ENCODE results near the gene GCAT. TPM values are rescaled to one million over a fixed set of nuclear protein-coding genes. Genes with fewer than 3 reads are reported as not detected.

The GCAT gene
- total RNA-seq, 4 donors from 2014 or later, result 11.6 to 15.2 (median 12.3) TPM

DNA sequence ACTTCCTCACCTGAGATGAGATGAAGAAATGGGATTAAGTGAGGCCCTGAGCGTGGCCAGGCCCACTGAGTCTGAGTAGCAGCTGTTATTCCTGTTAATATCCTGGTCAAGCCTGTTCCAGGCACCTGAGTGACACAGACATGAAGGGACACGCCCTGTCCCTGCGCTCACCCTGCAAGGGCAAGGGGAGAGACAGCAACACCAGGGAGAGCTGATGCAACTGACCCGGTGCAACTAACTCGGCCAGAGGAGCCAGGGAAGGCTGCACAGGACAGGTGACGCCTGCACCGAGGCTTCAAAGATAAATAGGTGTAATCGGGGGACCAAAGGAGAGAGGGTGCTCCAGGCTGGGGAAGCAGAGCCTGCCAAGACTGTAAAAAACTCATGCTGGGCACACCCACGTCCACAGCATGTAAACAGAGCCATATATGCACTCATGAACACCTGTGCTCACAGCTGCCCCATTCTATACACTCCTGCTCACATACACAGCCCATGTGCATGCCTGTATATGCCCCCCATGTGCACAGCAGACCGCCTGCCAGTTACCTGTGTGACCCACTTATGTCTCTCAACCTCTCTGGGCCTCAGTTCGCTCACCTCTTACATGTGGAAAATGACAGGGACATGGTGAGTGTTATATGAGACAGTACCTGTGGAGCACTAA lies 22.8 kb upstream of the GCAT start:
- Histone ChIP-seq H3K27me3 (peaks cover 0 to 8% (median 0%) of the 10 kb centered on the region in 4 donors), H3K9me3 (no peaks in the 10 kb centered on the region), H3K4me1 (peaks cover 0 to 11% (median 0%) of the 10 kb centered on the region in 4 donors), H3K27ac (replicated peaks in 1 of 4) (no peak overlapping the region), H3K4me3 (no peak overlapping the region), H3K36me3 (no peaks in the 10 kb centered on the region)
- no peak for TF ChIP-seq POLR2A (IDR thresholded peaks at IDR 0.05; ENCODE audit: low read depth)
- no peak for TF ChIP-seq CTCF (IDR thresholded peaks at IDR 0.05)
- no peak for TF ChIP-seq POLR2AphosphoS5 (IDR thresholded peaks at IDR 0.05)
- TF ChIP-seq EP300 (IDR thresholded peaks at IDR 0.05), result no peak
- intact Hi-C loops (cut with DNase I), result no loop called here
- 67% methylated on average over 10 of the region's 11 CpGs for WGBS
- DNase-seq (ENCODE audit: extremely low spot score), result no peak

DNA sequence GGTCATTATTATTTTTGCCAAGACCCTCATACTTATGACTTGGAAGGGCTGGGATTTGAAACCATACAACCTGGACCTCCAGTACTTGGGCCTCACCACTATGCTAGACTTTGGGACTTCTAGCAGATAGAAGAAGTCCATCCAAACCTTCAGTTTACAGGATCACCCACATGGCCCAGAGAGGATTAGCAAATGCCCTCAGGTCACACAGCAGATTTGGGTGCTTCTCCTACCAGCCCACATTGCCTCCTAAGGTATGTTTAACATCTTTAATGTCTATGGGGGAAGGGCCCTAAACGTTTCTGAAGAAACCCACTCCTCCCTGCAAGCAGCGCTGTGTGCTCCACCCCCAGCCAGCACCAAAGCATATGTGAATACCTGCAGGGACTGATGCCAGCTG lies 17.5 kb upstream of the GCAT start:
- Histone ChIP-seq H3K36me3 (no peaks in the 10 kb centered on the region), H3K27ac (replicated peaks in 1 of 4) (no peak overlapping the region), H3K4me3 (no peak overlapping the region), H3K27me3 (peaks cover 0 to 8% (median 0%) of the 10 kb centered on the region in 4 donors), H3K4me1 (peaks cover 0 to 9% (median 3%) of the 10 kb centered on the region in 4 donors), H3K9me3 (no peaks in the 10 kb centered on the region)
- WGBS, result 100% methylated on average over 1 of the region's 2 CpGs
- DNase-seq (ENCODE audit: extremely low spot score), result no peak
- intact Hi-C loops (cut with DNase I), result loop anchor here (10.0 kb wide), 1 partner anchor 105 kb away; the partner anchor contains the start of gene NOL12
- no peak for TF ChIP-seq POLR2AphosphoS5 (IDR thresholded peaks at IDR 0.05)
- no peak for TF ChIP-seq EP300 (IDR thresholded peaks at IDR 0.05)
- TF ChIP-seq CTCF (IDR thresholded peaks at IDR 0.05), result no peak
- no peak for TF ChIP-seq POLR2A (IDR thresholded peaks at IDR 0.05; ENCODE audit: low read depth)

GRCh38 chr22:37792494-37792893 lies 15.2 kb upstream of the GCAT start:
- Histone ChIP-seq H3K27me3 (peaks cover 0 to 8% (median 0%) of the 10 kb centered on the region in 4 donors), H3K36me3 (no peaks in the 10 kb centered on the region), H3K9me3 (no peaks in the 10 kb centered on the region), H3K4me3 (no peak overlapping the region), H3K4me1 (peaks cover 0 to 9% (median 3%) of the 10 kb centered on the region in 4 donors), H3K27ac (replicated peaks in 1 of 4) (no peak overlapping the region)
- DNase-seq (ENCODE audit: extremely low spot score), result no peak
- TF ChIP-seq CTCF (IDR thresholded peaks at IDR 0.05) (no peak), EP300 (IDR thresholded peaks at IDR 0.05) (no peak), POLR2AphosphoS5 (IDR thresholded peaks at IDR 0.05) (no peak), POLR2A (IDR thresholded peaks at IDR 0.05; ENCODE audit: low read depth) (no peak)
- 94% methylated on average over 6 of the region's 6 CpGs for WGBS
- intact Hi-C loops (cut with DNase I), result loop anchor here (10.0 kb wide), 1 partner anchor 108 kb away; the partner anchor contains the start of gene NOL12

DNA sequence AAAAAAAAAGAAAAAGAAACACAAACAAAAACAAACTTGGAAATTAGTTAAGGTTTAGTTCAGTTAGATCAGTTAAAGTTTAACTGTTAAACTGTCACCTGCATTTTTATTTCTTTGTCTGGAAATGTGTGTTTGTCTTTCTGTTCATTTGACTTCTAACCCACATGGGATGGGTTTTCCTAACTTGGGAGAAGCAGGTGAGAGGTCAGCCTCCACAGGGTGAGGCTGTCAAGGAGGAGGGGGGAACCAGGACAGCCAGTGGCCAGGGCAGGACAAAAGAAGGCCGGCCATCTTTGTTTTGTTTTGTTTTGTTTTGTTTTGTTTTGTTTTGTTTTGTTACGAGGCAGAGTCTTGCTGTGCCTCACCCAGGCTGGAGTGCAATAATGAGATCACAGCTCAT lies 13.4 kb upstream of the GCAT start:
- no peak for DNase-seq (ENCODE audit: extremely low spot score)
- peaks cover 0 to 9% (median 3%) of the 10 kb centered on the region in 4 donors for H3K4me1 ChIP-seq
- intact Hi-C loops (cut with DNase I), result loop anchor here (10.0 kb wide), 1 partner anchor 110 kb away; the partner anchor contains the start of gene NOL12
- H3K27me3 ChIP-seq, result no peaks in the 10 kb centered on the region
- H3K4me3 ChIP-seq, result no peak overlapping the region
- no peaks in the 10 kb centered on the region for H3K9me3 ChIP-seq
- TF ChIP-seq EP300 (IDR thresholded peaks at IDR 0.05), result no peak
- TF ChIP-seq CTCF (IDR thresholded peaks at IDR 0.05), result no peak
- no peak for TF ChIP-seq POLR2AphosphoS5 (IDR thresholded peaks at IDR 0.05)
- no peak for TF ChIP-seq POLR2A (IDR thresholded peaks at IDR 0.05; ENCODE audit: low read depth)
- WGBS, result 85% methylated on average over 2 of the region's 2 CpGs
- no peaks in the 10 kb centered on the region for H3K36me3 ChIP-seq
- no peak overlapping the region for H3K27ac ChIP-seq (replicated peaks in 1 of 4)

Data from esophagus muscularis mucosa (tissue), 4 donors.